GM12874 (cell line): ENCODE measurements around the gene KRTAP12-3.

ENCODE experiments used
- TF ChIP-seq, protein P1 (sequence below): IDR thresholded peaks from 2 replicates; pipeline ENCODE4 v1.5.1; 2011; ENCODE audit warnings: low read depth, mild to moderate bottlenecking, control low read depth, low read length, moderate library complexity; ENCODE audit not compliant: insufficient read depth

KRTAP12-3 gene, protein sequence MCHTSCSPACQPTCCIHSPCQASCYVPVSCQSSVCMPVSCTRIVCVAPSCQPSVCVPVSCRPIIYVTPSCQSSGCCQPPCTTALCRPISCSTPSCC

GRCh38 chr21:44657635-44658540 is at the start of gene KRTAP12-3:
Gene KRTAP12-3 (plus strand): TSS chr21:44657932. CDS start chr21:44657980, 48 bp downstream.
- TF ChIP-seq, protein P1, sequence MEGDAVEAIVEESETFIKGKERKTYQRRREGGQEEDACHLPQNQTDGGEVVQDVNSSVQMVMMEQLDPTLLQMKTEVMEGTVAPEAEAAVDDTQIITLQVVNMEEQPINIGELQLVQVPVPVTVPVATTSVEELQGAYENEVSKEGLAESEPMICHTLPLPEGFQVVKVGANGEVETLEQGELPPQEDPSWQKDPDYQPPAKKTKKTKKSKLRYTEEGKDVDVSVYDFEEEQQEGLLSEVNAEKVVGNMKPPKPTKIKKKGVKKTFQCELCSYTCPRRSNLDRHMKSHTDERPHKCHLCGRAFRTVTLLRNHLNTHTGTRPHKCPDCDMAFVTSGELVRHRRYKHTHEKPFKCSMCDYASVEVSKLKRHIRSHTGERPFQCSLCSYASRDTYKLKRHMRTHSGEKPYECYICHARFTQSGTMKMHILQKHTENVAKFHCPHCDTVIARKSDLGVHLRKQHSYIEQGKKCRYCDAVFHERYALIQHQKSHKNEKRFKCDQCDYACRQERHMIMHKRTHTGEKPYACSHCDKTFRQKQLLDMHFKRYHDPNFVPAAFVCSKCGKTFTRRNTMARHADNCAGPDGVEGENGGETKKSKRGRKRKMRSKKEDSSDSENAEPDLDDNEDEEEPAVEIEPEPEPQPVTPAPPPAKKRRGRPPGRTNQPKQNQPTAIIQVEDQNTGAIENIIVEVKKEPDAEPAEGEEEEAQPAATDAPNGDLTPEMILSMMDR: no peak

GRCh38 chr21:44609193-44609592 is 48.5 kb upstream of the KRTAP12-3 start:
- TF ChIP-seq, protein P1: no peak

- TF ChIP-seq, protein P1: no peak
Measured at GRCh38 chr21:44611551-44611950, 46.2 kb upstream of the KRTAP12-3 start.

- TF ChIP-seq, protein P1: no peak
Measured at GRCh38 chr21:44612029-44612486, 45.7 kb upstream of the KRTAP12-3 start, which contains the start of gene KRTAP10-8. Gene KRTAP10-8 (plus strand): TSS chr21:44612079. CDS start chr21:44612101, 22 bp downstream.

DNA sequence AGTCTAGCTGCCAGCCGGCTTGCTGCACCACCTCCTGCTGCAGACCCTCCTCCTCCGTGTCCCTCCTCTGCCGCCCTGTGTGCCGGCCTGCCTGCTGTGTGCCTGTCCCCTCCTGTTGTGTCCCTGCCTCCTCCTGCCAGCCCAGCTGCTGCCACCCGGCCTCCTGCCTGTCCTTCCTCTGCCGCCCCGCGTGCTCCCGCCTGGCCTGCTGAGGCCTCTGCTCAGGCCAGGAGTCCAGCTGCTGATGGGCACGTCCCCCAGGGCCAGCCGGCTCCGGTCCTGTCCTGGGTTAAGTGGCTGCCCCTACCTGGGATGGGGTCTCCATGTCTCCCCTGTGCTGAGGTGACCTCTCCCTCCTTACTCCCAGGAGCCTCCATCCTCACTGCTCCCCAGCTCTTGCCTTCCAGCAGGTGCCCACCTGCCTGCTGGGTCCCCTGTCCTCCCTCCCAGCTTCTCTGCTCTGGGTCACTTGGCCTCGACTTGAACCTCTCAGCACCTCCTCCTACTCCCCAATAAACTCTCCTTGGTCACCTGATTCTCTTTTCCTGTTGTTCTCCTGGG is 45.0 kb upstream of the KRTAP12-3 start:
- TF ChIP-seq, protein P1: no peak

DNA sequence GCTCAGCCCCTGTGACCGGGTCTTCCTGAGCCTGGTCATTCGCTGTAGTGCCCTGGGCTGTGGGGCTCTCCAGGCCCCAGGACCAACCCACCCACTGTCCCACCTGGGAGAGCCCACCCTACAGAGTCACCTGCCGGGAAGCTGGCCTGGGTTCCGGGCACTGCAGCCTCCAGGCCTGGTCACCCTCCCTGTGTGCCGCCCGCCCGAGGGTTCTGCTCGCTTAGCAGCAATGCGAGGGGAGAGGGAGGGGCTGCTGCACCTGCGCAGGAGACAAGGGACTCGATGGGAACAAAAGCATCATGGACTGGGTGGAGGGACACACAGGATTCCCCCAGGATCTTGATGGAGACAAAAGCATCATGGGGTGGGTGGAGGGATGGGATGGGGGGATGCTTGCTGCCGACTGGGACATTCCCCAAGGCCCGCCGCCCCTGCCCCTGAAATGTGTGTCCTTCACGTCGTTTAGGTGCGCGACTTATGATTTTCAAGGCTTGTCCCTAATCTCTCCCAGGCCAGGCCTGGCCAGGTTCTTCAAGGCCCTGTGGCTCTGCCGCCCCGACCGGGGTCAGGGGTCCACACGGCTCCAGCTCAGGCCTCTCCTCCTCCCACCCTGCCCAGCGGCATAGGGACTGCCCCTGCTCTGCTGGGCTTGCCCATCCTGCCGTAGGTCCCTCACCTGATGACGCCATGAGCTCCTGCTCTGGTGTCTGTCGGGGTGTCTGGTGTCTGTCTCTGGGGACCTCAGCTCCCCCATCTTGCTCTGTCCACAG is 44.2 kb upstream of the KRTAP12-3 start:
- TF ChIP-seq, protein P1: no peak
